Measurements from ENCODE around the gene HOMER3.
"Not testable (repeated sequence)": the region's sequence is repeated elsewhere in the genome, so short reads cannot be mapped to it uniquely, and the experiment has no call there.

HOMER3 gene

GRCh38 chr19:18952364-18953003, 11.5 kb upstream of the HOMER3 start:
- not testable (repeated sequence) for DNase-seq

- no peak for DNase-seq
Observed at GRCh38 chr19:18951721-18952281, 10.8 kb upstream of the HOMER3 start.

DNA sequence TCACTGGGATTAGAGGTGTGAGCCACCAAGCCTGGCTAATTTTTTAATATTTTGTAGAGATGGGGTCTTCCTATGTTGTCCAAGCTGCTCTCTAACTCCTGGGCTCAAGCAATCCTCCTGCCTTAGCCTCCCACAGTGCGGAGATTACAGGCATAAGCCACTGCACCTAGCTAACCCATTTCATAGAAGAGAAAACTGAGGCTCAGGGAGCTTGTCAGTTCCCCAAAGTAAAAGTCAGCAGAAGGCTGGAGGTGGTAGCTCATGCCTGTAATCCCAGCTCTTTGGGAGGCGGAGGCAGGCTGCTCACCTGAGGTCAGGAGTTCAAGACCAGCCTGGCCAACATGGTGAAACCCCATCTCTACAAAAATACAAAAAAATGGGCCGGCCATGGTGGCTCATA, 8.8 kb upstream of the HOMER3 start:
- no peak for DNase-seq

GRCh38 chr19:18948976-18949356, 7.9 kb upstream of the HOMER3 start:
- DNase-seq: no peak

DNA sequence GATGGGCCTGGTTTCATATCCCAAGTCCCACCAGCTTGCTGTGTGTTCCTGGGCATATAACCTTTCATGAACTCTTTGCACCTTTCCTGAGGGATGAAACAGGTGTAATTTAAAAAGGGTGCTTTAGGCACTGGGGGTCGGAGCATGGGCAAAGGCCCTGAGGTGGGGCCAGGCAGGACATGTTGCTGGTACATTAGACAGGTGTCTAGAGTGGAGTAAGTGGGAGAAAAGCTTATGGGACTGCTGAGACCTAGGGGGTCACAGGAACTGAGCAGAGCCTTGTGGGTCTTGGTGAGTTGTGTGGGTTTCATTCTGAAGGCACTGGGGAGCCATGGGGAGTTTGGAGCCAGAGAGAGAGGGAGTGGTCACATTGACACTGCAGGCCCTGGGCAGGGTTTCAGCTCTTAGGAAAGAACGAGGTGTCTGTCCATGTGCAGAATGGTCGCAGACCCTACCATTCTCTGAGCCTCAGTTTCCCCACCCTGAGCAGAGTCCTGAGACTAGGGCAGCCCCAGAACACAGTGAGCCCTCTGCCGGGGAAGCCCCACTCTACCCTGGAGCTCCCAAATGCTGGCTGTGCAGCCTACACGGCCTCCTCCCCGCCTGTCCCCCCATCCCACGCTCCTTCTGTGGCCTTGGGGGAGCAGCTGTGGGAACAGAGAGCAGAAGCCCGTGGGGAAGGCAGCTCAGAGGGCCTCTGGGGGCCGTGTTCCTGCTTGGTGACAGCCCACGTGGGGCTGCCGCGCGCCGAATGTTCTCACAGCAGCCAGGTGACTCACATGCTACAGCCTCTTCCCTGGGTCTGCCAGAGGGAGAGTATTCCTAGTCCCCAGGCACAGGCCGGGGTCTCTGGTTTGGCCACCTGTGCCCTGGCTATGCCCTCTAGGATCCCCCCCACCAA, 7.3 kb upstream of the HOMER3 start:
- DNase-seq: no peak

- no peak for DNase-seq
Observed at GRCh38 chr19:18946918-18947317, 5.9 kb upstream of the HOMER3 start.

GRCh38 chr19:18946335-18946734, 5.3 kb upstream of the HOMER3 start:
- DNase-seq: no peak

DNA sequence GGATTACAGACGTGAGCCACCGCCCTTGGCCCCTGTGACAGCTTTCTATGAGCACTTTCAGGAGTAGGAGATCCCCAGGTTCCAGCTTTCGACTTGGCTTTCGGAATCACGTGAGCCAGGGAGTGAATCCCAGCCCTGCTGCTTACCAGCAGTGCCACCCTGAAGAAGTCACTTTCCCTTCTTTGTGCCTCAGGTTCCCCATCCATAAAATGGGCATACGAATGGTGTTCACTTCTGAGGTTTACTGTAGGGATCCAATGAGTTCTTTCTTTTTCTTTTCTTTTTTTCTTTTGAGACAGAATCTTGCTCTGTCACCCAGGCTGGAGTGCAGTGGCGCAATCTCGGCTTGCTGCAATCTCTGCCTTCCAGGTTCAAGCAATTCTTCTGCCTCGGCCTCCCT, 4.3 kb upstream of the HOMER3 start:
- no peak for DNase-seq

DNA sequence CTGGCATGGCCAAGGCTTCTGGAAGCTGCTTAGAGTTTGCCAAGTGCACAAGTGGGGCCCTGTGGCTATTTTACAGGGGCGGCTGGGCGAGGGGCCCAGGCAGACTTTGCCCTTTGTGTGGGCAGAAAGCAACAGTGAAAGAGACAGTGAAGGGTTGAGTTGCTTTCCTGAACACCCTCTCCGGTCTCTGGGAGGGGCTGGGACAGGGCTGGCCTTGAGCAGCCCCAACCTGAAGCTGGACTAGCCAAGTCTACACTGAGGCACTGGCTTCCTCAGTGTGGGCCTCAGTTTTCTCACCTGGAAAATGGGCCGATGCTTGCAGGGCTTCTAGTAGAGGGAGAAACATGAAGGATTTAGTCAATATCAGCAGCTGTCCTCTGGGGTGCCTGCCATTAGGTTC, 2.4 kb upstream of the HOMER3 start:
- DNase-seq: peak; percentile 9

DNA sequence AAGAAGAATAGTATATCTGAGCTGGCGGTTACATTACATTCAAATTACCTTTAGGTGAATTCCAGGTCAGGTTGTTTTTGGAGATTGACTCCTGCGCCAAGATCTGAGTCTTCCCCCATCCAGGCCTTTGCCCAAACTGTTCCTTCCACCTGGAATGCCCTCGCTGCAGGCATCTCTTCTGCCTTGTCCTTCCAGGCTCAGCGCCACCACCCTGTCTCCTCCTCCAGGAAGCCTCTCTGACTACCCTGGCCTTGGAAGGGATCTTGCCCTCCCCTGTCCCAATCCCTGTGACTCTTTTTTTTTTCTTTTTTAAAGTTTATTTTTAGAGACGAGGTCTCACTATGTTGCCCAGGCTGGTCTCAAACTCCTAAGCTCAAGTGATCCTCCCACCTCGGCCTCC, 1.7 kb upstream of the HOMER3 start:
- DNase-seq: no peak

GRCh38 chr19:18941628-18942354, 774 bp upstream of the HOMER3 start:
- no peak for DNase-seq

- peak; percentile 48 for DNase-seq
Observed at GRCh38 chr19:18939922-18940768, 872 bp downstream of the HOMER3 start.

DNA sequence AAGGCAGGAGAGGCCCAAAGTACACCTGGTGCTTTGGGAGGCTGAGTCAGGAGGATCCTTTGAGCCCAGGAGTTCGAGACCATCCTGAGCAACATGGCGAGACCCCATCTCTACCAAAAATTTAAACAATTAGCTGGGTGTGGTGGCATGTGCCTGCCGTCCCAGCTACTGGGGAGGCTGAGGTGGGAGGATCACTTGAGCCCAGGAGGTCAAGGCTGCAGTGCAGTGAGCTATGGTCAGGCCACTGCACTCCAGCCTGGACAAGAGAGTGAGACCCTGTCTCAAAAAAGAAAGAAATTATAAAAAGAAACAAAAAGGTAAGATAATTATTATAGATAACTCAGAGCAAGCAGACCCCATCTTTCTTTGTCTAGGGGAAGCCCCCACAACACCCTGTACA, 1.9 kb downstream of the HOMER3 start:
- DNase-seq: no peak

DNA sequence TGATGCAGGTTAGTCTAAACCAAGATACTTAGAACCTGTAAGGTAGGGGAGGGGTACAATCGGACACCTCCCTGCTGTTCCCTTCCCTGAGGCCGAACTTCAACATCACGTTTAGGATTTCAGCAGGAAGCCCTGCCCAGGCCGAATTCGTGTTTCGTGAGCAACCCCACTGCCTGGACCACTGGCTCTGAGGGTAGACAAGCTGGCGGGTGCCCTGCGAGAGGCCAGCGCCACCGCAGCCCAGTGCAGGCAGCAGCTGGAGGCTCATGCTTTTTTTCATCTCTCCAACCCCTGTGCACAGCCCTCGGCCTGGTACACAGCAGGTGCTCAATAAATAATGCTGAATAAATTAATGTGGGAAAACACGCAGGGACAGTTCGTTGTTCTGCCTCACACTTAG, 7.7 kb downstream of the HOMER3 start:
- no peak for DNase-seq

DNA sequence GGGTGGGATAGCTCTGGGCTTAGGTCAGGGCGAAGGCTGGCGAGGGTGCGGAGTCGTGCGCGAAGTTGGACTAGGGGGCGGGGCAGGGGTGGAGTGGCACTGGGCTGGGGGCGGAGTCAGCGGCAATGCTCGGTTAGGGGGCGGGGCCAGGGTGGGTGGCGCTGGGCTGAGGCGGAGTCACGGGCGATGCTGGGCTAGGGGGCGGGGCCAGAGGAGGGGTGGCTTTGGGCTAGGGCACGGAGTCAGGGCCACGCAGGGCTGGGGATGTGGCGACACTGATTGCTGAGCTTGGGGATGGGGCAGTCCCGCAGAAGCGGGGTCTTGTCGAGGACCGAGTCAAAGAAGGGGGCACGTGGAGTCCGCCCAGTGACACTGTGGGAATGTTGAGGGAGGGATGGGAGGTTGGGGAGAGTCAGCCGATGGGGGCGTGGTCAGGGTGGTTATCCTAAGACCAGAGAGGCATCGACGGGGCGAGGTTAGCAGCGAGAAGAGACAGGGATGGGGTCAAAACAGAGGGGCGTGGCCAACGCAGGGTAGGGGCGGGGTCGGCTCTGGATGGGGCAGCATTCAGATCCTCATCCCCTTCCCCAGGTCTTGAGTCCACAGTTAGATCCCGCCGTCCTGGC, 8.7 kb downstream of the HOMER3 start:
- peak; percentile 37 for DNase-seq

GRCh38 chr19:18931316-18932162, 9.5 kb downstream of the HOMER3 start:
- no peak for DNase-seq

DNA sequence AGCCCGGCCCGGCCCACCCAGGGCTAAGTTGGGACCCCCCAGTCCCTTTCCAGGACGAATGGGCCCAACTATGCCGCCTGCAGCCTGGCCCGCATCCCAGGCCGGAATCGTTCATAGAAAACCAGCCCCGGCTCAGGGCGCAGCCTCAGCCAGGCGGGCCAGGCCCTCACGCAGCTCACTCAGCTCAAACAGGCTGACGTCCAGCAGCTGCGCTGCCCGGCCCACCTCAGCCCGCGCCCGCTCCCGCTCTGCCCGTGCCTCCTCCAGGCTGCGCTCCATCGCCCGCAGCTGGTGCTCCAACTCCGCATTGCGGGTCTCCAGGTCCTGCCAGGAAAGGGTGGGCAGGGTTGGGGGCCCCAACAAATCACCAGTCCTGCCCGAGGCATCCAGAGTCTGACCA, 11.7 kb downstream of the HOMER3 start:
- DNase-seq: no peak

DNA sequence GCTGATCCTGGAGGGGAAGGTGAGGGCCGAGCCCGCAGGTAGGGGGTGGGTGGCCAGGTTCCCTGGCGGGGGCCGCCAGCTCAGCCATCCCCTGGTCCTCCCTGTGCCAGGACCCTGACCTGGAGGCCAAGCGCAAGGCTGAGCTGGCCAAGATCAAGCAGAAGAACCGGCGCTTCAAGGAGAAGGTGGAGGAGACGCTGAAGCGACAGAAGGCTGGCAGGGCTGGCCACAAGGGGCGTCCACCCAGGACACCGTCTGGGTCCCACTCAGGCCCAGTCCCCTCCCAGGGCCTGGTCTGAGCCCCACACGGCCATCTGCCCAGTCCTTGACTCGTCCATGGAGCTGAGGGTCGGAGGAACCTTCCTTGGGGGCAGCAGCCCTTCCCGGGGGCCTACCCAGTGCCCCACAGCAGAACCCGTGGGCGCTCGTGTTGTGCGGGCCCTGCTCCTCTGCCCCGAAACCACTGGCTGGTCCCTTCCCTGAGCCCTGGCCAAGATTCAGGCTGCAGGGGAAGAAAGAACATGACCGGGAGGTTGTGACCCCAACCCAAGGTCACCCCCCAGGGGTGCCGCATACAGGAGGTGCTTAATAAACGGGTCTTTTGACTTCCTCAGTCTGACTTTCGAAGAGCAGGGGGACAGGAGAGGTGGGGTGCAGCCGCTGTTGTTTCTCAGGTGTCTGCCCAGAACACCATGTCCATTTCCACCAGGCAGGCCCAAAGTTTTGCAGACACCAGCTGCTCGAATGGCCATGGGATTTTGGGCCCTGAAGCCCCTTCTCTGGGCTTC, 12.8 kb downstream of the HOMER3 start:
- no peak for DNase-seq

GRCh38 chr19:18924684-18925213, 16.3 kb downstream of the HOMER3 start:
- no peak for DNase-seq
